HCT116 (cell line): ENCODE data around the gene DNAJB8.

Experiments used
- CEBPB ChIP-seq: IDR thresholded peaks from 2 replicates; pipeline ENCODE4 v1.6.1; 2012; ENCODE audit warnings: low read depth
- EZH2 ChIP-seq: fragments of 200-600 bp; sonication (generic); IDR thresholded peaks from 2 replicates; pipeline ENCODE4 v1.6.1; 2017; ENCODE audit warnings: antibody characterized with exemption, mixed run types
- FOSL1 ChIP-seq: IDR thresholded peaks from 2 replicates; pipeline ENCODE4 v1.6.1; 2012; ENCODE audit warnings: low read depth
- POLR2A ChIP-seq: IDR thresholded peaks from 2 replicates; pipeline ENCODE4 v1.7.0; 2011; ENCODE audit warnings: borderline replicate concordance; ENCODE audit not compliant: insufficient read depth, insufficient read length; ENCODE audit errors: extremely low read depth
- POLR2AphosphoS5 ChIP-seq: IDR thresholded peaks from 2 replicates; pipeline ENCODE4 v1.6.1; 2011; ENCODE audit warnings: mild to moderate bottlenecking, low read depth, low read length, moderate library complexity
- SRF ChIP-seq: IDR thresholded peaks from 2 replicates; pipeline ENCODE4 v1.6.1; 2012; ENCODE audit warnings: low read depth
- TF ChIP-seq, protein P1 (sequence below), 3 experiments: fragments of 200-600 bp in 1 of 3; sonication (generic) in 1 of 3; IDR thresholded peaks in 2 of 3; conservative IDR thresholded peaks in 1 of 3; 2 replicates each; pipeline ENCODE4 v1.5.1; 2012 to 2017; ENCODE audit warnings: low read depth in 2 of 3, low read length in 2 of 3, antibody characterized with exemption in 1 of 3, borderline replicate concordance in 1 of 3, control low read depth in 1 of 3, mild to moderate bottlenecking in 1 of 3, mixed read lengths in 1 of 3, mixed run types in 1 of 3, moderate library complexity in 1 of 3; ENCODE audit not compliant: insufficient read depth in 1 of 3
- TF ChIP-seq, protein P2 (sequence below): IDR thresholded peaks from 2 replicates; pipeline ENCODE4 v1.6.1; 2011; ENCODE audit warnings: mild to moderate bottlenecking, low read length, moderate library complexity; ENCODE audit not compliant: insufficient replicate concordance; ENCODE audit errors: extremely low read depth
- TF ChIP-seq, protein P3 (sequence below): IDR thresholded peaks from 2 replicates; pipeline ENCODE4 v1.6.1; 2012

DNA sequence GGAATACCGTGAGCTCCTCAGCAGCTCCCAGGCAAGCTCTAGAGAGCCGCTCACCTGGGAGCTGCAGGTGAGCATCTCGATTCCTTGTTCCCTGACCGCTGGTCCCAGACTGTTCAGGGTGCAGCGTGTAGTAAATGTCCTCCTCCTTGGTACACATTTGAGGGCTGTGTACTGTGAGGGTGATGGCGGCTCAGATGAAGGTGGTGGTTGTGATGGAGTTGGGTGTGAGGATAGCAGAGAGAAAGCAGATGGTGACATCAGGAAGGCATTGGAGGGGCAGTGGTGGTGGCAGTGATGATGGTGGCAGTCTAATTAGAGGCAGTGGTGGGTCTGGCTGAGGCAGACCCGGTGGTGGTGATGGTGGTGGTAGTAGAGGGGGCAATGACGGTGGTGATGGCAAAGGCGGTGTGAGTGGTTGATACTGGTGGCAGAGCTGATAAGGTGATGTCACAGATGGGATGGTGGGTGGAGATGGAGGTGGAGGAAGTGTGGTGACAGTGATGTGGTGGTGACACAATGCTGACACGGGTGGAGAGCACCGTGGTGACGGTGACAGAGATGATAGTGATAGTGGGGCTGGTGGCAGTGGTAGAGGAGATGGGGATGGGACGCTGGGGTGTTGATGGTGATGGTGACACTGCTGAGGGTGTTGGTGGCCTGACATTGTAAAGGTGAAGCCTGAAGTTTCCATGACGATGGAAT is at the start of gene DNAJB8:
- TF ChIP-seq, protein P1, sequence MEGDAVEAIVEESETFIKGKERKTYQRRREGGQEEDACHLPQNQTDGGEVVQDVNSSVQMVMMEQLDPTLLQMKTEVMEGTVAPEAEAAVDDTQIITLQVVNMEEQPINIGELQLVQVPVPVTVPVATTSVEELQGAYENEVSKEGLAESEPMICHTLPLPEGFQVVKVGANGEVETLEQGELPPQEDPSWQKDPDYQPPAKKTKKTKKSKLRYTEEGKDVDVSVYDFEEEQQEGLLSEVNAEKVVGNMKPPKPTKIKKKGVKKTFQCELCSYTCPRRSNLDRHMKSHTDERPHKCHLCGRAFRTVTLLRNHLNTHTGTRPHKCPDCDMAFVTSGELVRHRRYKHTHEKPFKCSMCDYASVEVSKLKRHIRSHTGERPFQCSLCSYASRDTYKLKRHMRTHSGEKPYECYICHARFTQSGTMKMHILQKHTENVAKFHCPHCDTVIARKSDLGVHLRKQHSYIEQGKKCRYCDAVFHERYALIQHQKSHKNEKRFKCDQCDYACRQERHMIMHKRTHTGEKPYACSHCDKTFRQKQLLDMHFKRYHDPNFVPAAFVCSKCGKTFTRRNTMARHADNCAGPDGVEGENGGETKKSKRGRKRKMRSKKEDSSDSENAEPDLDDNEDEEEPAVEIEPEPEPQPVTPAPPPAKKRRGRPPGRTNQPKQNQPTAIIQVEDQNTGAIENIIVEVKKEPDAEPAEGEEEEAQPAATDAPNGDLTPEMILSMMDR (IDR thresholded peaks at IDR 0.05 in 2 of 3, conservative IDR thresholded peaks at IDR 0.05 in 1 of 3; ENCODE audit: borderline replicate concordance in 1 of 3, insufficient read depth in 1 of 3, low read depth in 2 of 3, low read length in 2 of 3): no peak
- TF ChIP-seq POLR2A (no peak), FOSL1 (no peak), EZH2 (no peak), CEBPB (no peak), POLR2AphosphoS5 (no peak), SRF (no peak)
- TF ChIP-seq, protein P2, sequence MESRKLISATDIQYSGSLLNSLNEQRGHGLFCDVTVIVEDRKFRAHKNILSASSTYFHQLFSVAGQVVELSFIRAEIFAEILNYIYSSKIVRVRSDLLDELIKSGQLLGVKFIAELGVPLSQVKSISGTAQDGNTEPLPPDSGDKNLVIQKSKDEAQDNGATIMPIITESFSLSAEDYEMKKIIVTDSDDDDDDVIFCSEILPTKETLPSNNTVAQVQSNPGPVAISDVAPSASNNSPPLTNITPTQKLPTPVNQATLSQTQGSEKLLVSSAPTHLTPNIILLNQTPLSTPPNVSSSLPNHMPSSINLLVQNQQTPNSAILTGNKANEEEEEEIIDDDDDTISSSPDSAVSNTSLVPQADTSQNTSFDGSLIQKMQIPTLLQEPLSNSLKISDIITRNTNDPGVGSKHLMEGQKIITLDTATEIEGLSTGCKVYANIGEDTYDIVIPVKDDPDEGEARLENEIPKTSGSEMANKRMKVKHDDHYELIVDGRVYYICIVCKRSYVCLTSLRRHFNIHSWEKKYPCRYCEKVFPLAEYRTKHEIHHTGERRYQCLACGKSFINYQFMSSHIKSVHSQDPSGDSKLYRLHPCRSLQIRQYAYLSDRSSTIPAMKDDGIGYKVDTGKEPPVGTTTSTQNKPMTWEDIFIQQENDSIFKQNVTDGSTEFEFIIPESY: no peak
- TF ChIP-seq, protein P3, sequence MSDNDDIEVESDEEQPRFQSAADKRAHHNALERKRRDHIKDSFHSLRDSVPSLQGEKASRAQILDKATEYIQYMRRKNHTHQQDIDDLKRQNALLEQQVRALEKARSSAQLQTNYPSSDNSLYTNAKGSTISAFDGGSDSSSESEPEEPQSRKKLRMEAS: no peak
